SW 1271 (cell line): Measurements from ENCODE around the gene DLL4.
A peak's percentile ranks its signal among the peaks of the same experiment; 100 is the strongest.

ENCODE experiments used
- DNase-seq, 2 experiments: peaks; one replicate each; lab custom pipeline; 2025; lab: John Stamatoyannopoulos, UW

DLL4 gene

DNA sequence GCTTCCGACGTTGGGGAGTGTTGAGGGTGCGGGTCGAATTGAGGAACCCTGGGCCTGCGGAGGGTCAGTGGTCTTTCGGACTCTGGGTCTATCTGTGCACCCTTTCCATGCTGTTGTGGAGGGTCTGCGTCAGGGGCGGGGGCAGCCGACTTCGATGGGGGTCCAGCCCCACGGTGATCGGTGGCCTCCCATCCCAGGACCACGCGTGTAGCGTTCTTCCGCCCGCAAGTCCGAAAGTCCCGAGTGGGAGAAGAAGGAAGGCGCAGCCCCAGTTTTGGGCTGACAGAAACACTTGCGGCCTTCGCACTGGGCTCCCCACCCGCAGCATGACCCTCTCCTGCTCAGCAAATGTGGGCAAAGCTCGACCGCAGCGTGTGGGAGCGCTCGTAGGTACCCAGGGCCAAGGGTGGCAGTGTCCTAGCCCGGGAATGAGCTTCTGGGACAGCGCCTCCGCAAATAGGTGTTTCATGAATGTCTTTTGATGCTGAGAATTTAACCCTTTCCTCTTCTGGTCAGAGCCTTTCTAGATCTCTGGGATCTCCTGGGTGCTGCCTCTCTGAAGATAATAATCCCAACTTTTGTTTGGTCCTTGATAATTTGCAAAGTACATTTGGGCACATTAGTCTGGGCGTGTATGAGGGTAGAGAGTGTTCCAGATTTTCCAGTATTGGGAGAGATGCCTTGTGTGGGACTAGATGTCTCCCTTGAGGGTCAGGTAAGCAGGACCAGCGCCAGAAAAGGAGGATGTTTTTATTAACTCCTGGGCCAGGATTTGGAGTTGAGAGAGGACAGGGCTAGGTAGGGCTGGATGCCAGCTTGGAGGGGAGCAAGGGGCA lies 2.3 kb upstream of the DLL4 start:
- no peak for DNase-seq

DNA sequence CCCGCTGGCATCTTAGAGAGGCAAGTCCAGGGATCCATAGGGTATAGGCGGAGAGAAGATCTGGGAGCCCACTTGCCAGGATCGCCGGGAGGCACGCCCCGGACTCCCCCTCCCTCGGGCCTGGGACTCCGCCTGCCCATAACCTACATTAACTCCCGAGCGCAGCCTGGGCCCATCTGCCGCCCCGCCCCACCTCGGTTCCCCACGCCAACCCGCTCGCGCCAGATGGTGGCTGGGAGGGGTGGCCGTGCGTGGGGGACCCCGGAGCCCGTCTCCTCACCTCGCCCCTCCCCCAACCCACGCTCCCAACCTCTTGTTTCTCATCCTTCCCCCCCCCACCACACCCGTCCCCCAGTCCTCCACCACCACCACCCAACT lies 1.7 kb upstream of the DLL4 start:
- no peak for DNase-seq

DNA sequence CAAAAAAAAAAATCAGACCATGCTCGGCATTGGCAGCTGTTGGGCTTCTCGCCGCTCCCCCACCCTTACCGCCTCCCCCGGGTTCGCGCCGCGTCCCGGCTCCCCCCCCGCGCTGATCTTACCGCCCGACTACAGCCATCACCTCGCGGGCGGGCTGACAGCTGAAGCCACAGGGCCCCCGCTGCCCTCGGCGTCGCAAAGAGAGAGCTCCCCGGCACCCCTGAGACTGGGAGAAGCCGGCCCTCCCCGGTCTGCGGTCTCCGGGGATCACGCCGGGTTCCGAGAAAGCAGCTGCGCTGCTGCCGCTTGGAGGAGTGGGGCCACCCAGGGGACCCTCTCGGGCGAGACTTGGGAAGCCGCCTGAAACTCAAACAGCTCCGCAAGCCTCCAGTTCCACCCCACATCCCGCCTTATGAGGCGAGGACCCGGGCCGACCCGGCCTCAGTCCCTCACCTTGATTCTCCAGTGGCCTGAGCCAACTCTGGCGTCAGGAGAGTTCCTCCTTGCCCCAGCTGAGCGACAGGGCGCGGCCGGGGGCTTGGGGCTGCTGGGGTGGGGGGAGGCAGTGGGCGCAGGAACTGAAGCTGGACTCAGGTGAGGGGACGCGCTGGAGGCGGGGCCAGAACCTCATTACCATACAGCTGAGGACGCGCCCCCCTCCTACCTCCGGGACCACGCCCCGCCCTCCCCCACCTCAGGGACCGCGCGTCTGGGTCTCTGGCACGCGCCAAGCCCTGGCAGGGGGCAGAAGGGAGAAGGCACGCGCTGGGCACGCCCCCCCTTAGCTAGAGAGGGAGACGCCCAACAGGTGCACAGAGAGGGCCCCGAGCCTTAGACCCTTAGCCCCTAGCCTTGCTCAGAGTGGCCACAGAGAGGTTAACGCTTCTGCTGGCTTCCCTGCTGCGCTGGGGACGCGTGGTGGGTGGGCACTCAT lies 1.0 kb upstream of the DLL4 start:
- no peak for DNase-seq

DNA sequence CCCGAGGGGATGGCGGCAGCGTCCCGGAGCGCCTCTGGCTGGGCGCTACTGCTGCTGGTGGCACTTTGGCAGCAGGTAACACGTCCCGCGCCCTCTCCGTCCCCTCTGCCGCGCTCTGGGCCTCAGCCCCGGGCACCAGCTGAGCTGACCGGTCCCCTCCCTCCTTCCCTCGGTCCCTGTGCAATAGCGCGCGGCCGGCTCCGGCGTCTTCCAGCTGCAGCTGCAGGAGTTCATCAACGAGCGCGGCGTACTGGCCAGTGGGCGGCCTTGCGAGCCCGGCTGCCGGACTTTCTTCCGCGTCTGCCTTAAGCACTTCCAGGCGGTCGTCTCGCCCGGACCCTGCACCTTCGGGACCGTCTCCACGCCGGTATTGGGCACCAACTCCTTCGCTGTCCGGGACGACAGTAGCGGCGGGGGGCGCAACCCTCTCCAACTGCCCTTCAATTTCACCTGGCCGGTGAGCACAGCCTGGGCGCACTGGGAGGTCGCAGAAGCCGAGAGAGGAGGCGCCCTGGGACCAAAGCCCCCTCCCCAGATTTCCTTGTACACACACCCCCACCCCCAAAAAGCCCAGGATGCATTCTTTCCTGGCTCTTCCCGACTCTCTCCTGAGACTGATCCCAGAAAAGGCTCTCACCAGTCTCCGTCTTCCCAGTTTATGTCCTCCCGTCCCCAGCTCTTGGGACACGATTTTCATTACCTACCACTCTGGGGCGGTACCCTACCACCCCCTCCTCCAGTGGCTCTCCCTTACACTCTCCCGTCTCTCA lies 705 bp downstream of the DLL4 start:
- DNase-seq = peak; percentile 9 to 12

DNA sequence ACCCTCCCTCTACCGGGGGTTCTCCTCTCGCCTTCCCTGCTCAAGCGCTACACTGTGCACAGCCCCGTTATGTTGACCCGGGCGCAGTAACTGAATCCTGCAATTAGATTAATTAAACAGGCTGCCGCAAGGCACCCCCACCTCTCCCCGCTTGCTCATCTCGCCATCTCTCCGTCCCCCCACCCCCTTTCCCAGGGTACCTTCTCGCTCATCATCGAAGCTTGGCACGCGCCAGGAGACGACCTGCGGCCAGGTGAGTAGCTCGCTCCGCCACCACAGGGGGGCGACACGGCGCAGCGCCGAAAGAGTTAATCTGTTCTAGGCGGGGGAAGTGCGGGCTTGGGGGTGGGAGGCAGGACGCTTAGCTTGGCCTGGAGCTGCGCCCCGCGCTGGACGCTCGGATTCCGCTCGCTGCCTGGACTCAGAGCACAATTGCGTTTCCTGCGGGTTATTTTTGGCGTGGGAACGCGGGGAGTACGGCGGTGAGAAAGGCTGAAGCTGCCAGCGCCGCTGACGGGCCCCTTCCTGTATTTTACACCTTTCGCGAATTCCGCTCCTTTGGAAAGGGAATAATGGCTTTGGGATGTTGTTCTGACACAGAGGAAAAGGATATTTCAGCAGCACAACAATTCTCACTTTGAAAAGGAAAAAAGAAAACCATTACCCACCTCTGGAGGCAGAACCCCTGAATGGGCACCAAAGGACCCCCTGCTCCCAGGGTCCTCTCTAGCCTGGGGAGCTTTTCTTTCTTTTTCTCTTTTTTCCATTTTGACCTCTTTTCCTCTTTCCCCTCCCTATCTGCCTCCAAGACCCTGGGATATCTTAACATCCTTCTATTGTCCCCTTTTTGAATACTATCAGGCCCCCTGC lies 1.5 kb downstream of the DLL4 start:
- no peak for DNase-seq

DNA sequence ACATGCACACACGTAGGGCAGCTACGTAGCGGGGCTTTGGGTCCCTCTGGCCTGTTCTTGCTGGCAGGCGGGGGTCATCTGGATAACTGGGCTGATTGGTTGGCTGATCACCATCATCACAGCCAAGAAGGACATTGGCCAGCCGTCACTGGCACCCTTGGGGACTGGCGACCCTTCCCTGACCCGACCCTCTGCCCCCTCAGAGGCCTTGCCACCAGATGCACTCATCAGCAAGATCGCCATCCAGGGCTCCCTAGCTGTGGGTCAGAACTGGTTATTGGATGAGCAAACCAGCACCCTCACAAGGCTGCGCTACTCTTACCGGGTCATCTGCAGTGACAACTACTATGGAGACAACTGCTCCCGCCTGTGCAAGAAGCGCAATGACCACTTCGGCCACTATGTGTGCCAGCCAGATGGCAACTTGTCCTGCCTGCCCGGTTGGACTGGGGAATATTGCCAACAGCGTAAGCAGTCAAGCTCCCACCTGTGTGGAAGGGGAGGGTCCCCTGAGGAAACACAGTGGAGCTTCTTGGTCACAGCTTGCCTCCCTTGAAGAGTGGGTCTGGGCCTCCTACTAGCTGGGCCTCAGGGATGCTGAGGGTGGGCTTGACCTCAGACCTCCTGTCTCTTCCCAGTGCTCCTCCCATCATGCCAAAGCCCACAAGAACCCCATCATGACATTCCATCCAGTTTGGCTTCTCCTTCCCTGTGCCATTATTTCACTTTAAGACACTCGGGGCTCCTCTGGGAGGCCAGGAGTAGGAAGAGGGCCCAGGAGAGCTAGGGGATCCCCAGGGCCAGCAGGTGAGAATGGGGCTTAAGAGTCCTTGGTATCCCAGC lies 2.4 kb downstream of the DLL4 start:
- no peak for DNase-seq

DNA sequence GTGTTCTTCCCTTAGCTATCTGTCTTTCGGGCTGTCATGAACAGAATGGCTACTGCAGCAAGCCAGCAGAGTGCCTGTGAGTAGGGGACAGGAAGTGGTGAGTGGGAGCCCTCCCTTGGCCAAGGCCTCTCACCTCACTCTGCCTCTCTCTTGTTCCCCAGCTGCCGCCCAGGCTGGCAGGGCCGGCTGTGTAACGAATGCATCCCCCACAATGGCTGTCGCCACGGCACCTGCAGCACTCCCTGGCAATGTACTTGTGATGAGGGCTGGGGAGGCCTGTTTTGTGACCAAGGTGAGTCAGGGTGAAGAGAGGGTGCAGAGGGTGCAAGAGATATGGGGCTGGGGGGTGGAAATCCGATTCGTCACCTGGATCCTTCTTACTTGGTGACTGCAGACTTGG lies 3.0 kb downstream of the DLL4 start:
- DNase-seq = no peak

DNA sequence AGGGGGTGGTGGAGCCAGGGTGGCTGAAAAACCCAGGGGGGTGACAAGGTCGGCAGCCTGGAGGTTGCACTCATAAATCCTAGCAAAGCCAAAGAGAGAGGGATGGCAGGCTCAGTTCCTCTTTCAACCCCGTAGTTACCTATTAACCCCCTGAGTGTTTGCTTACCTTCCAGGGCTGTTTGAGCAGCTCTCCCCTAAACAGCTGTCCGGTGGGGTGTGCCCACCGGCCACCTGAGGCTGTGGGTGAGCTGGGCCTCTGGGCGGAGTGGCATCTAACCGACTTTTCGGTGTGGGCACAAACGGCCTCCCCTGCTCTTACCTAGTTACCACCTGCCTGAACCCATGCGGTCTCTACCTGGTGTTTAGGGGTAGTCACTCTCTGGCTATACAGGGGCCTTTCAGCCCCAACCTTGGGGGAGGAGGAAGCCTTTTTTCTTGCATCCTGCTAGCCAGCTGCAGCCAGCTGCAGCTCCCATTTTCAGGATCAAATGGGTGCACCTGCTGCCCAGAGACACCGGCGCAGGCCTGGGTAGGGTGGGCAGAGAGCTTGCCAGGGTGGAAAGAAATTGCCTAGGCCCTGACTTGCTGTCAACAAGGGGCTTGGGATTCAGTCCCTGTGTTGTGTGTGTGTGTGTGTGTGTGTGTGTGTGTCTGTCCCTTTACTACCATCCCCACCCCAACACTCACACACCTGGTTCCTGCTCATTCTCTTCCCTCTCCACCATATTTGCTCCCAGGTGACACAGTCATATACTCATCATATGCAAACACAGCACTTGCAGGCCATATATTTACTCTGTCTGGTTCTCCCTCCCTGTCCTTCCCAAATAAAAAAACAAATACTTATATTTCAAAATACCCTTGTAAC lies 3.7 kb downstream of the DLL4 start:
- DNase-seq = no peak

DNA sequence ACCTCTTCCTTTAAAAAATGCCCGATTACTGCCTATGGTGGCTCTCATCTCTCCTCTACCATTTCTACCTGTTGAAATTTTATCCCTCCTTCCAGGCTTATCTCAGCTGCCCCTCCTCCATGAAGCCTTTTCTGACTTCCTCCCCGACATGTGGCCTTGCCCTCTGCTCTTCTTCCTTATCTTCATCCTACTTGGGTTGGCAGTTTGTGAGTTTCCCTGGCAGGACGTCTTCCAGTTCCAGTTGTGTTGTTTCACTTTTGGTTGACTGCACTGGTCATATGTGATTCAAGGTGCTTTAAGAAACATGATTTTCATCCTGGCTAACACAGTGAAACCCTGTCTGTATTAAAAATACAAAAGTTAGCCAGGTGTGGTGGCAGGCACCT lies 4.4 kb downstream of the DLL4 start:
- DNase-seq = no peak

DNA sequence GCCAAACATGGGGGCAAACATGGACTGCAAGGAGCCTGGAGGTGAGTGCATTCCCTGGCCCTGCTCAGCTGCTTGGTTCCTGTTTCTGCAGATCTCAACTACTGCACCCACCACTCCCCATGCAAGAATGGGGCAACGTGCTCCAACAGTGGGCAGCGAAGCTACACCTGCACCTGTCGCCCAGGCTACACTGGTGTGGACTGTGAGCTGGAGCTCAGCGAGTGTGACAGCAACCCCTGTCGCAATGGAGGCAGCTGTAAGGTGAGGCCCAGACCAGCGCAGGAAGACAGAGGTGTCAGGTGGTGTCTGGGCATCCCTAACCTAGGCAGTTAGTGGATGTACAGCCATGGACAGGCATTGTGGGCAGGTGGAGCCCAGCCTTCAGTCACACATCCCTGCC lies 5.3 kb downstream of the DLL4 start:
- DNase-seq = no peak

DNA sequence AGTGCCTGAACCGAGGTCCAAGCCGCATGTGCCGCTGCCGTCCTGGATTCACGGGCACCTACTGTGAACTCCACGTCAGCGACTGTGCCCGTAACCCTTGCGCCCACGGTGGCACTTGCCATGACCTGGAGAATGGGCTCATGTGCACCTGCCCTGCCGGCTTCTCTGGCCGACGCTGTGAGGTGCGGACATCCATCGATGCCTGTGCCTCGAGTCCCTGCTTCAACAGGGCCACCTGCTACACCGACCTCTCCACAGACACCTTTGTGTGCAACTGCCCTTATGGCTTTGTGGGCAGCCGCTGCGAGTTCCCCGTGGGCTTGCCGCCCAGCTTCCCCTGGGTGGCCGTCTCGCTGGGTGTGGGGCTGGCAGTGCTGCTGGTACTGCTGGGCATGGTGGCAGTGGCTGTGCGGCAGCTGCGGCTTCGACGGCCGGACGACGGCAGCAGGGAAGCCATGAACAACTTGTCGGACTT lies 7.1 kb downstream of the DLL4 start:
- no peak for DNase-seq

DNA sequence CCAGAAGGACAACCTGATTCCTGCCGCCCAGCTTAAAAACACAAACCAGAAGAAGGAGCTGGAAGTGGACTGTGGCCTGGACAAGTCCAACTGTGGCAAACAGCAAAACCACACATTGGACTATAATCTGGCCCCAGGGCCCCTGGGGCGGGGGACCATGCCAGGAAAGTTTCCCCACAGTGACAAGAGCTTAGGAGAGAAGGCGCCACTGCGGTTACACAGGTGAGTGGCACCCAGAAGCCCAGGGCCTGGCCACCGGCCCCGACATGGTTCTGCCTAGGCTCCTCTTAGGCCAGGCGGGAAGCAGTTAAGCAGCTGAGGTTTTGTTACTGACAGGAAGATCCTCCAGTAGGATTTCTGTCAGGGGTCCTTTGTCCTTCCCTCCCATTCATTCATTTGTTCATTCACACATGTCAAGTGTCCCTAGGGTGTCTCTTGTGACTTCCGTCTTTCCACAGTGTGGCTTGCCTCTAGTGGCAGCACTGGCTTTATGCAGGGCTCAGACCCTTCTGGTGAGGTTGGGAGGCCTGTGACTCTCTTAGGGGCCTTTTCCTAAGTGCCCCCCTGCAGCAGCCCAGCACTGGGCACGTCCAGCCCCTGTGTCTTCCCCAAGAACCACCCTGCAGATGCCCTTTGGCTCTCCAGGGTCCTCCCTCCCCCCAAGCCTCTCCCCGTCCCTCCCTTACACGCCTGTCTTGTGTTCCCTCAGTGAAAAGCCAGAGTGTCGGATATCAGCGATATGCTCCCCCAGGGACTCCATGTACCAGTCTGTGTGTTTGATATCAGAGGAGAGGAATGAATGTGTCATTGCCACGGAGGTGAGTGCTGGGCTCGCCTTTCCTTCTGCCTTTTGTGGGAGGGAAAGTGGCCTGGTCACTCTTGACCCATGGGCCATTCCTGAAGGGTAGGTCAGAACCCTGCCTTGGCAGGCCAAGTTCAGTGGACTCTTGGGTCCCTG lies 7.8 kb downstream of the DLL4 start:
- no peak for DNase-seq

DNA sequence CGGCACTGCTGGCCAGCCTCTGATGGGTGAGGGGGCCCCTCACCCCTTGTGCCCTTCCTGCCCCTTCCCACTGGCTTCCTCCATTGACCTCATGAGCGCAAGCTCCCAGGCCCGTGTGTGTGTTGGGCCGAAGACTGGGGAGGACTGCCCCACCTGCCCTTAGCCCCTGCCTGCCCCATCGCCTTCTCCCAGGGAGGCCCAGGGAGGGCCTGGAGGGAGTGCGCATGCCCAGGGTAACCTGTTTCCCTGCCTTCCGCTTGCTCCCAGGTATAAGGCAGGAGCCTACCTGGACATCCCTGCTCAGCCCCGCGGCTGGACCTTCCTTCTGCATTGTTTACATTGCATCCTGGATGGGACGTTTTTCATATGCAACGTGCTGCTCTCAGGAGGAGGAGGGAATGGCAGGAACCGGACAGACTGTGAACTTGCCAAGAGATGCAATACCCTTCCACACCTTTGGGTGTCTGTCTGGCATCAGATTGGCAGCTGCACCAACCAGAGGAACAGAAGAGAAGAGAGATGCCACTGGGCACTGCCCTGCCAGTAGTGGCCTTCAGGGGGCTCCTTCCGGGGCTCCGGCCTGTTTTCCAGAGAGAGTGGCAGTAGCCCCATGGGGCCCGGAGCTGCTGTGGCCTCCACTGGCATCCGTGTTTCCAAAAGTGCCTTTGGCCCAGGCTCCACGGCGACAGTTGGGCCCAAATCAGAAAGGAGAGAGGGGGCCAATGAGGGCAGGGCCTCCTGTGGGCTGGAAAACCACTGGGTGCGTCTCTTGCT lies 8.8 kb downstream of the DLL4 start:
- peak; percentile 41 to 70 for DNase-seq

DNA sequence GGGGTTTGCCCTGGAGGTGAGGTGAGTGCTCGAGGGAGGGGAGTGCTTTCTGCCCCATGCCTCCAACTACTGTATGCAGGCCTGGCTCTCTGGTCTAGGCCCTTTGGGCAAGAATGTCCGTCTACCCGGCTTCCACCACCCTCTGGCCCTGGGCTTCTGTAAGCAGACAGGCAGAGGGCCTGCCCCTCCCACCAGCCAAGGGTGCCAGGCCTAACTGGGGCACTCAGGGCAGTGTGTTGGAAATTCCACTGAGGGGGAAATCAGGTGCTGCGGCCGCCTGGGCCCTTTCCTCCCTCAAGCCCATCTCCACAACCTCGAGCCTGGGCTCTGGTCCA lies 9.4 kb downstream of the DLL4 start:
- no peak for DNase-seq

DNA sequence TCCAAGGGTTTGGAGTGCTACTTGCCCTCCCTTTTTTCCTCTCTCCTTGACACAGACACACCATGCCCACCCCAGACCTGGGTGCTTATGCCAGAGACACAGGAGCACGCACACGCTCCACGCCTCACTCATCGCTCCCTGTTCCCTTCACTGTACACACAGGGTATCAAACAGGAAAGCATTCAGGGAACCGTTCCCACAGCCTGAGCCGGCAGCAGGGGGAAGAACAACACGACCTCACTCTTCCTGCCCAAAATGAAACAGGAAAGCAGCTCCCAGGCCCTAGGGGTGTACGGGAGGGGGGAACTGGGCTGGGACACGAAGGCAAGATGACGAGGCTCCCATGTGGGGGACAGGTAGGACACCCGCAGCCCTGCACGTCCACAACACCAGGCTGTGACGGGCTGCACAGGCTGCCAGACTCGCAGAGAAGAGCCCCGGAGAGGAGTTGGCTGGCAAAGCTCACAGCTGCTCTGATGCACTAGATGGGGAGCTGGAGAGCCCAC lies 11.2 kb downstream of the DLL4 start:
- DNase-seq = no peak

DNA sequence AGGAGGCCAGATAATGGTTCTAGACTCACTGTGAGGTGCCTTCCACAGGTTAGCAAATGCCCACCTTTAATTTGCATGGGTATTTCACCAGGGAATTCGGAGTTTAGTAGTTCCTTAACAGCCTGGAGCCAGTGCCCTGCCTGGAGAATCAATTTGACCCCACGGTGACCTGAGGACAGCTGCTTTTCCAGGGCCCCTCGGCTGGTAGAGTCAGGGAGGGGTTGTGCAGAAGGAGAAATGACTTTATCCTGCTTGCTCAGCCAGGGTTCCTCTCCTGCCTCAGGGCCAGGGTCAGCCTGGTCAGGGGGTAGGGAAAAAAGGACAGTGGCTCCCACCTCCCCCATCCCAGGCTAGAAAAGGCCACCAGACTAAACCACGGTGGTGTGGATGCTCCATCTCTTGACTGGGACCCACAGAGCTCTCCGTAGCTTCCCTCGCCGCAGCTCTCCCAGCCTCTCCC lies 12.0 kb downstream of the DLL4 start:
- no peak for DNase-seq
